ENCODE results near the gene LAIR1. TPM values are rescaled to one million over a fixed set of nuclear protein-coding genes. Genes with fewer than 3 reads are reported as not detected.
"Not testable (repeated sequence)": the region's sequence is repeated elsewhere in the genome, so short reads cannot be mapped to it uniquely, and the experiment has no call there.

LAIR1 gene
- total RNA-seq, 1 donor, result 0.36 TPM

DNA sequence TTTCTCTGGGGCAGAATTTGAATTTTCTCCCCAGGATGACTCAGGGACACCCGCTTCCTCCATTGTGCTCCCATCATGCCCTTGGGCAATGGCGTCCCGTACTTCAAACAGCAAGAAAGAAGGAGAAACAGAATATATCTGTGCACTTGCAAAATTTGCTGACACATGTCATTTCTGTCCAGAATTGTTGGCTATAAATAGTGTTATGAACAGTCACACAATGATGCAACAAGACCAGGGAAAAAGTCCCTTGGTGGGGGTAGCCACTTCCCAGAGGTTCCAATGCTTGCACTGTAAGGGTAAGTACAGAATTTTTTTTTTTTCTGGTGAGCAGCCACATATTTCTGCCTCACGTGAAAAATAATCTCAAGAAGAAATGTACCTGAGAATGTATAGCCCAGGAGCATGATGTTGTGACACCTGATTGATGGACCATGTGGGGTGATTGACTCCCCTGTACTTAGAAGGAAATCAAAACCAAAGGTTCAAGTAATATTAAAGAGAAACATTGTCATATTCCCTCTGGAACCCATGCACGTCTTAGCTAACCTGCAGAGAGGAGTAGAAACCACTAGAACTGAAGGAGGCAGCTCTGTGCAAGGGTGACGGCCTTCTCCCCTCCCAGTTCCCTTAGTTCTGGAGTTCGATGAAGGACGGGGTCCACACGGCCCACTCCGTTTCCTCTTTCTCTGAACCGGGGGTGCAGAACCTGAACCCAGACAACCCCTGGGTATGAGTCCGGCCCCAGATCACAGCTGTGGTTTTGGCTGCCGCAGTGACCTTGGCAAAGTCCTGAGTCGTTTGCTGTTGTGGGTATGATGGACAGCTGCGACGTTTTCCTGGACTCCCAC lies 9.3 kb upstream of the LAIR1 start:
- DNase-seq (ENCODE audit: insufficient read length, low spot score, missing footprints), result no peak
- Histone ChIP-seq H3K4me1 (ENCODE audit: insufficient read depth, low read length) (no peaks in the 10 kb centered on the region), H3K79me2 (ENCODE audit: insufficient read depth, low read length) (no peaks in the 10 kb centered on the region), H4K20me1 (ENCODE audit: insufficient read depth, low read length) (no peaks in the 10 kb centered on the region), H3K27ac (ENCODE audit: low read depth, low read length) (no peak overlapping the region), H3K4me2 (ENCODE audit: insufficient read depth, low read length) (no peak overlapping the region), H3K27me3 (ENCODE audit: insufficient read depth, low read length) (no peaks in the 10 kb centered on the region), H2AFZ (ENCODE audit: low read length) (no peak overlapping the region), H3K9me3 (ENCODE audit: low read depth, low read length) (no peaks in the 10 kb centered on the region), H3K4me3 (ENCODE audit: insufficient read depth, low read length) (no peak overlapping the region), H3K36me3 (ENCODE audit: insufficient read depth, low read length) (no peaks in the 10 kb centered on the region)
- TF ChIP-seq CTCF (IDR thresholded peaks at IDR 0.05; ENCODE audit: extremely low read depth, low read depth, low read length), result no peak

DNA sequence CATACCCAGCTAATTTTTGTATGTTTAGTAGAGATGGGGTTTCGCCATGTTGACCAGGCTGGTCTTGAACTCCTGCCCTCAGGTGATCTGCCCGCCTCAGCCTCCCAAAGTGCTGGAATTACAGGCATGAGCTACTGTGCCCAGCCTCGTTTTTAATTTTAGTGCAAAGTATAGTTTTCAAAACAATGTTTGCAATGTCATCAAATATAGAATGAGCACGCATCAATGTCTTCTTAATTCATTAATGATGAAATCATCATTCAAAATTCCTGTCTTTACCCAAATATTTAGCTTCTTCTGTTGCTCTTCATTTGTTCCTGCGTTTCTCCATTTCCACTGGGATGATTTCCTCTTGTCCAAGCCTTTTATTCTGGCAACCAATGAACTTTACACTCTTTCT lies 6.7 kb upstream of the LAIR1 start:
- H3K79me2 ChIP-seq (ENCODE audit: insufficient read depth, low read length); H3K27me3 ChIP-seq (ENCODE audit: insufficient read depth, low read length); H3K27ac ChIP-seq (ENCODE audit: low read depth, low read length); H3K9me3 ChIP-seq (ENCODE audit: low read depth, low read length); H4K20me1 ChIP-seq (ENCODE audit: insufficient read depth, low read length); H3K4me2 ChIP-seq (ENCODE audit: insufficient read depth, low read length); DNase-seq (ENCODE audit: insufficient read length, low spot score, missing footprints); H3K4me3 ChIP-seq (ENCODE audit: insufficient read depth, low read length); H3K4me1 ChIP-seq (ENCODE audit: insufficient read depth, low read length); H2AFZ ChIP-seq (ENCODE audit: low read length); H3K36me3 ChIP-seq (ENCODE audit: insufficient read depth, low read length): not testable (repeated sequence)

GRCh38 chr19:54370434-54370796 lies 5.7 kb upstream of the LAIR1 start:
- H3K4me3 ChIP-seq (ENCODE audit: insufficient read depth, low read length), result not testable (repeated sequence)

GRCh38 chr19:54369688-54370433 lies 5.1 kb upstream of the LAIR1 start:
- not testable (repeated sequence) for H4K20me1 ChIP-seq (ENCODE audit: insufficient read depth, low read length); H3K36me3 ChIP-seq (ENCODE audit: insufficient read depth, low read length); H3K27ac ChIP-seq (ENCODE audit: low read depth, low read length); H3K4me2 ChIP-seq (ENCODE audit: insufficient read depth, low read length); H3K27me3 ChIP-seq (ENCODE audit: insufficient read depth, low read length); H2AFZ ChIP-seq (ENCODE audit: low read length); H3K4me1 ChIP-seq (ENCODE audit: insufficient read depth, low read length); DNase-seq (ENCODE audit: insufficient read length, low spot score, missing footprints); H3K79me2 ChIP-seq (ENCODE audit: insufficient read depth, low read length); H3K9me3 ChIP-seq (ENCODE audit: low read depth, low read length); H3K4me3 ChIP-seq (ENCODE audit: insufficient read depth, low read length)

More at GRCh38 chr19:54370434-54370796, 5.7 kb upstream of the LAIR1 start:
- not testable (repeated sequence) for H4K20me1 ChIP-seq (ENCODE audit: insufficient read depth, low read length); H3K27me3 ChIP-seq (ENCODE audit: insufficient read depth, low read length); DNase-seq (ENCODE audit: insufficient read length, low spot score, missing footprints); H3K4me2 ChIP-seq (ENCODE audit: insufficient read depth, low read length); H3K9me3 ChIP-seq (ENCODE audit: low read depth, low read length); H3K27ac ChIP-seq (ENCODE audit: low read depth, low read length); H3K4me1 ChIP-seq (ENCODE audit: insufficient read depth, low read length); H3K79me2 ChIP-seq (ENCODE audit: insufficient read depth, low read length); H2AFZ ChIP-seq (ENCODE audit: low read length); H3K36me3 ChIP-seq (ENCODE audit: insufficient read depth, low read length)

- no peaks in the 10 kb centered on the region for H3K79me2 ChIP-seq (ENCODE audit: insufficient read depth, low read length)
- H3K4me3 ChIP-seq (ENCODE audit: insufficient read depth, low read length), result no peak overlapping the region
- H2AFZ ChIP-seq (ENCODE audit: low read length), result no peak overlapping the region
- H3K4me2 ChIP-seq (ENCODE audit: insufficient read depth, low read length), result no peak overlapping the region
- no peak for DNase-seq (ENCODE audit: insufficient read length, low spot score, missing footprints)
- no peaks in the 10 kb centered on the region for H3K27me3 ChIP-seq (ENCODE audit: insufficient read depth, low read length)
- H3K36me3 ChIP-seq (ENCODE audit: insufficient read depth, low read length), result no peaks in the 10 kb centered on the region
- no peaks in the 10 kb centered on the region for H3K9me3 ChIP-seq (ENCODE audit: low read depth, low read length)
- H4K20me1 ChIP-seq (ENCODE audit: insufficient read depth, low read length), result no peaks in the 10 kb centered on the region
- H3K4me1 ChIP-seq (ENCODE audit: insufficient read depth, low read length), result no peaks in the 10 kb centered on the region
- no peak overlapping the region for H3K27ac ChIP-seq (ENCODE audit: low read depth, low read length)
- TF ChIP-seq CTCF (IDR thresholded peaks at IDR 0.05; ENCODE audit: extremely low read depth, low read depth, low read length), result no peak
Observed at GRCh38 chr19:54369082-54369687, 4.5 kb upstream of the LAIR1 start.
